Fibroblast of skin of left quadriceps (primary cell): ENCODE data around the gene FBXO41.

Experiments used
- DNase-seq, 2 experiments: peaks; one replicate each; pipeline ENCODE4 v3.0.0-alpha.2; 2013; ENCODE audit warnings: low read depth in 2 of 2

The FBXO41 gene

GRCh38 chr2:73239776-73240175 is 44.5 kb downstream of the FBXO41 start:
- DNase-seq, result peak in 1 of 2 experiments; percentile 14

DNA sequence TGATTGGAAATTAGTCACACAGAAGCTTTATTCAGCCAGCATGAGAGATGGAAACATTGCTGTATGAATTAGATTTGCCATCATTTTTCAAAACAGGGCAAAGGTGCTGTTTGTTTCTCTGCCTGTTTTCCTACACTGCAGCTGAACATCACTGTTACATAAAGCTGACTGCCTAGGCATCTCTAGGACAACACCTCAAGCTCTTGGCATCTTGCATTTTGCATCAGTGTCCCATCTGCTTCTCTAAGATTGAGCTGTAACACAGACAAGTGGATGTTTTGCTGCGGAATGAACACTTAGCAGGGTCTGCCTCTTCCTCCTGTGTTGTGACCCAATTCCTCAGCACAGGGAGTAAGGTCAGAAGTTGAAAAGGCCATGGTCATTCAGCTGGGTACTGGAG is 45.3 kb downstream of the FBXO41 start:
- no peak for DNase-seq

GRCh38 chr2:73238149-73238548 is 46.1 kb downstream of the FBXO41 start:
- no peak for DNase-seq

GRCh38 chr2:73237168-73237567 is 47.1 kb downstream of the FBXO41 start:
- no peak for DNase-seq

GRCh38 chr2:73235315-73236028 is 48.8 kb downstream of the FBXO41 start:
- no peak for DNase-seq

DNA sequence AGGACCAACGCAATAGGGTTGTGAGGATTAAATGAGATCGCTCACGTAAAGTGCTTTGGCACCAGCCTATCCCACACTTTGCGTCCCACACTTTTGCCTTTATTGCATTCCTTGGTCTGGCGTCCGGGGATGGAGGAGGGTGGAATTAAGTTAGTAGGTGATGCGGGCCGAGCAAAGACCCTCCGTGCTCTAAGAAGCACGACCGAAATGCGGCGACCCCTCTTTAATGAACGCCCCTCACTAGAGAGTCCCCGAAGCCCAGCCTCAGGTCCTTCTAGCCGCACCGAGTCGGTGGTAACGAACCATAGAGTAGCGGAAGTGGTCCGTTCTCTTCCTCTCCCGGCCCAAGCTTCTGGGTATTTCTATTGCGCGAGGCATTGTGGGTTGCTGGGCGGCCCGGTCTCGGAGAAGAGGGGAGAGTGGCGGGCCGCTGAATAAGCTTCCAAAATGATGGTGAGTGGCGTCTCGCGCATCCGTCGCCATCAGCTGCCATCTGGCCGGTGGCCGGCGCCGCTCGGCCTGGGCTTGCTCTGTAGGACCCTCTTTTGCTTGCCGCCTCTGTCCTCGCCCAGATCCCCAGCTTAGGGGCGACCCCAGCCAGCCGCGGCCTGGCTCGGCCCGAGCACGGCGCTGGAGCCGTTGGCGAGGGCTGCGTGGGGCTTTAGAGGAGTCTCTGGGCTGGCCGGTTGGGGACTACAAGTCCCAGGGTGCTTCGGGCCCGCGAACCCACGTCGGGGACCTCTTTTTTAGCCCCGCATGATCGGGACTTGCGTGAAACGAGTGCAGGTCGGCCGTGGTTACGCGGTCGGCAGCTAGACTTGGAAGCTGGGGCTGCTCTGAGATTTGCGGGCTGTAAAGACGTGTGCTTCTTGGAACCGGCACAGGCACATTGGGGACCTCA is 50.1 kb downstream of the FBXO41 start, which contains the start of gene CCT7:
TSS of gene CCT7 (plus strand) at position 377 of the 901 bp plus-strand sequence. CDS start at position 448, 71 bp downstream.
- peak; percentile 80 to 82 for DNase-seq

GRCh38 chr2:73233154-73233931 is 50.9 kb downstream of the FBXO41 start, which contains the start of gene PRADC1:
TSS of gene PRADC1 (minus strand) at chr2:73233239. CDS start at chr2:73233160, 79 bp downstream.
- peak; percentile 99 for DNase-seq

DNA sequence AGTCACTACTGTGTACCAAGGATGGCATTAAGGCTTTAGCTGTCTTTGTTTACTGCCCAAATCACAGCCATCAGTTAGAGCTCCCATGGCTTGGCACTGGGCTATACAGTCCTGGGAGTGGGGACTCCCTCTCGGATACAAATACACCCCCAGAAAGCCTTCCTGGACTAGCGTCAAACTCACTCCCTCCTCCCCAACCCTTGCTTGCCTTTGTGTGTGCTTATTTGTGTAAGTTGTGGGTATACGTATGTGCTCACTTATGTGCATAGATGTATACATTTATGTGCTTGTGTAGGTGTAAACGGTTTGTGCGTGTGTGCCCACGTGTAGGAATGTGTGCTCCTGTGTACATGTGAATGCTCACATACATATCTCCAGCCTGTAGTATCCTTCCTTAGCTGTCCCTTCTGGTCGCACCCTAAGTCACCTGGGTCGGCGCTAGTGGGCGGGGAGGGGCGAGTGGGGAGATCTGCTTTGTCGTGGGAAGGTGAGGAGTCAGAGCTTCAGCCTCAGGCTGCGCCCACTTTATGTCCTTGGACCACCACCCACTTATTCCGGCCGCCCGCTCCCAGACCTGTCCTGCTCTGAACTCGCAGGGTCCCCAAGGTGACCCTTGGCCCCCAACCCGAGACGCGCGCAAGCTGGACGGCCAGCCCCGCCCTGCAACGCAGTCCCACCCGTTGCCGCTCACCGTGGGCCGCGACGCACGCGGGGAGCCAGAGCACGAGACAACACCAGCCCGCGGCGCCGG is 51.7 kb downstream of the FBXO41 start:
- DNase-seq, result no peak

GRCh38 chr2:73228631-73229030 is 55.6 kb downstream of the FBXO41 start:
- no peak for DNase-seq

DNA sequence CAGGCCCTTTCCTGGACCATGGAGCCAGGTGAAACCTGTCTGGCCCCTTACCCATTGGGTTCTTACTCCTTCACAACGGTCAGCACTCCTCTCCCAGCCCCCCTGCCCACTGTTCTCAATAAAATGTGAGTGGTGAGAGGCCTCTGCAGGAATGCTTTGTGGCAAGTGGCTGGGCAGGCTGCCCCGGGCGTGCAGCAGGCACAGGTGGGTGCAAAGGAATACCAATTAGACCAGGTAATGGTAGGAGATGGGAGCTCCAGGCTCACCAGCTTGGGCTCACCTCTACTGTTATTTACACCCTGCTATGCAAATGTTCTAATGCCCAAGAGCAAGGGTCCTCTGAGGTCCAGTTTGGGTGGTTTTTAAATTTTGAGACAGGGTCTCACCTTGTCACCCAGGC is 57.2 kb downstream of the FBXO41 start:
- no peak for DNase-seq

DNA sequence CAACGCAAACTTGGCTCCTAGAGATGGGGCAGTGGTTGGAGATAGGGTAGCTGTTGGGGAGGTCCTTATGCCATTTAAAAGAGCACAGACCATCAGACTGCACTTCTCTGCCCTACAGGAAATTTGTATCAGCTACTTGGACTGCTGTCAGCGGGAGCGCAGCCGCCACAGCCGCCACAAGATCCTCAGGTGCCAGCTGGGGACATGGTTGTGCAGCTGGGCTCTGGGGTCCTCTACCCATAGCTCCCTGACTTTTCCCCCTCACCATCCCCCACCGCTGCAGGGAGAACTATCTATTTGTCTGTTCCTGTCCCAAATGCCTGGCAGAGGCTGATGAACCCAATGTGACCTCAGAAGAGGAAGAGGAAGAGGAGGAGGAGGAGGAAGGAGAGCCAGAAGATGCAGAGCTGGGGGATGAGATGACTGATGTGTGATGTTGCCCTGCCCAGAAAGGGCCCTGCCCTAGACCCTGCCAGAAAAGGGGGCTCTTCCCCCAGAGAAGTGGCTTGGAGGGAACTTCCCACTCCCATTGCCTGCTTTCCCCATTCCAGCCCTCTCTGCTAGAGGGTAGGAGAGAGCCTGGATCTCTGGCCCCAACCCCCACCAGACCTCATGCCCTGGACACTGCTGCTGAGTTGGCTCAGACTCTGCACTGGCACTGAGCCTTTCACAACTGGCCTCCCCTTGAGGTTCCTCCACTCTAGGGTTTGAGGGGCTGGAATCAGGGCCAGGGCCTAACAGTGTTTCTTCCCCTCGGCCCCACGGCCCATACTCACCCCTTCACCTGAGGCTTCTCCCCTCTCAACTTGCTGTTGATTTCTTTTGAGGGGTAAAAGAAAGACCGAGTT is 58.5 kb downstream of the FBXO41 start:
- no peak for DNase-seq

DNA sequence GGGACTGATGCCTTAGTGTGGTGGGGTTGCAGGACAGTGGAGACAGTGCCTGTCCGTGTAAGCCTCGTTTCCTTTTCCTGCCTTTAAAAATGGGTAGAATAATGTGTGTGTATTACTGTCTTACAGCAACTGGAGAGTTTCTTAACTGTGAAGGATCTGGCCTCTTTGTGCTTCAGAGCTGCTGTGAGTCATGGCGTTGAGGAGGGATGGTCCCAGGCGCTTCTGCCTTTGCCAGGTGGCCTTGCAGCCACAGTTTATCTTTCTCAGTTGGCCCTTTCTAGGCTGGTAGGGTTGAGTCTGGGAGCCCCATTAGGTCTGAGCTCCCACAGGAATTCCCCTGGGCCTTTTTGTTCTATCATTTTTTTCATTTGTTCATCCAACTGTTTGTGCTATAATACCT is 60.5 kb downstream of the FBXO41 start:
- no peak for DNase-seq

GRCh38 chr2:73218298-73218697 is 66.0 kb downstream of the FBXO41 start:
- no peak for DNase-seq

DNA sequence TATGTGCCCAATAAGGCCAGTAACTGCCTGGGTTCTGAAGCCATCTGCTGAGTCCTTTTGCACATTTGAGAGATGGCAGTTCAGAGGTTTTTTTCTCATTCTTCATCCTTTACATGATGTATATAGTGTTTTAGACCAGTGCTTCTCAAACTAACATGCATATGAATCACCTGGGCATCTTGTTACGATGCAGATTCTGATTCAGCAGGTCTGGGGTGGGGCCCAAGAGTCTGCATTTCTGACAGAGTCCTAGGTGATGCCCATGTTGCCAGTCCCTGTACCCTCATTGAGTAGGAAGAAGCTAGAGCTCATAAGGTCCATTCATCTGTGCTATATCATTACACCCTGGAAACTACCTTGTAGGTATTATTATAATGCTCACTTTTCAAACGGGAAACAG is 66.5 kb downstream of the FBXO41 start:
- DNase-seq, result no peak

GRCh38 chr2:73217160-73217559 is 67.1 kb downstream of the FBXO41 start:
- no peak for DNase-seq

GRCh38 chr2:73215254-73215653 is 69.0 kb downstream of the FBXO41 start:
- no peak for DNase-seq

GRCh38 chr2:73214120-73215035 is 69.9 kb downstream of the FBXO41 start, which contains the start of gene SMYD5:
TSS of gene SMYD5 (plus strand) at chr2:73214245. CDS start at chr2:73214267, 22 bp downstream.
- DNase-seq, result peak; percentile 52 to 54

DNA sequence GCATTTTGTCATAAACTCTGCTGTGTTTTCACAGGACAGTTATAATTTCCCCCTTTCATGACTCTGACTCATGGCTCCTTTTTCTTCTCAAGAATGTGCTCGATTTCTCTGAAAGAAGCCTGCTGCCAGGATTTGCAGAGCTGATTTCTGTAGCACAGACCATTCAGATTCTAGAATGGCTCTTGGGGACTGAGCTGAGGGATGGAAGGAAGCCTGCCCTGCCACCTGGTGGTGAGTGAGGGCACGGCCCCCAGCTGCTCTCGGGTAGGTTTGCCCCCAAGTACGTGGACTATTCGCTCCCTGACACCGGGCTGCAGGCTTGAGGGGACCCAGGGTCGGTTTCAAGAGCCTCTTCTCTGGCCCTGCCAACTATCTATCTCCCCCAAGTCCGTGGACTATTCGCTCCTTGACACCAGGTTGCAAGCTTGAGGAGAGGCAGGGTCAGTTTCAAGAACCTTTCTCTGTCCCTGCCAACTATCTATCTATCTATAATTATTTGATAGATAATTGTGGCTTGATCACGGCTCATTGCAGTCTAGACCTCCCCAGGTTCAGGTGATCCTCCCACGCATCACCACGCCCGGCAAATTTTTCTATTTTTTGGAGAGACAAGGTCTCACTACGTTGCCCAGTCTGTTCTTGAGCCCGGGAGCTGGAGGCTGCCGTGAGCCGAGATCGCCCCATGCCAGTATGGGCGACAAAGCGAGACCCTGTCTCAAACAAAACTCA is 71.7 kb downstream of the FBXO41 start:
- DNase-seq, result peak; percentile 51 to 56
